ENCODE results near the gene PAK2.
"Not testable (repeated sequence)": the region's sequence is repeated elsewhere in the genome, so short reads cannot be mapped to it uniquely, and the experiment has no call there.

The PAK2 gene

DNA sequence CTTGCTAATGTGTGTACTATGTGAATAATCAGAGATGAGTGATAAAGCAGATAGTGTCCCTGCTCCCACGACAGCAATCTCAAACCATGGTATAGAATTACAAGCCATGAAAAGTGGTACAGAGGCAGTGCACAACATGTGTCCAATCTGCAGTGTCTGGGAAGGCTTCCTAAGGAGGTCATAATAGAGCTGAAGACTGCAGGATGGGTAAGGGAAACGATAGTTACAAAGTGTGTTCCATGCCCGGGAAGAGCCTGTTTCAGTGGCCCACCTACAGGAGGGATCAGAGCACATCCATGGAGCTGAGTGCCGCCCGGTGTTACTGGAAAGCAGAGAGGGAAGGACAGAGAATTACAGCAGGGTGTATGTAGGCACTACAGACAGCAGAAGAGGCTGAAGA is 48.9 kb downstream of the PAK2 start:
- no peak for DNase-seq

- peak in 1 of 2 experiments; percentile 31 for DNase-seq
These were observed 50.3 kb downstream of the PAK2 start for GRCh38 chr3:196789885-196790359.

DNA sequence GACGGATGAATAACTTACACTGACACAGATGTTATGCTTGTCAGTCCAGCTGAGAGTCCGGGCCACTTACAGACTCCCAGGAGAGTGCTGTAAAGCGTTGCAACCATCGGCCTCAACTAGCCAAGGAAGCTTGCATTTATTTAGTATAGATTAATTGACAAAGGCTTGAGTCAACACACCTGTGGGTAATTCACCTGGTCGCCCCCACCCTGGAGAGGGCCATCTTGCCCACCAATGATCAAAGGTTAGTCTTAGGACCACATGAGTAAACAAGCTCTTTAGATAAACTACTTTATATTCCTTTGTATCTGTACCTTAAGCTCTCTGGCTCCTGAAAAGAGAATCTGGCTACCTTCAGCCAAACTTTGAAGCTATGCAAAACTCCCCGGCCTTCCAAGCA is 51.0 kb downstream of the PAK2 start:
- no peak for DNase-seq

DNA sequence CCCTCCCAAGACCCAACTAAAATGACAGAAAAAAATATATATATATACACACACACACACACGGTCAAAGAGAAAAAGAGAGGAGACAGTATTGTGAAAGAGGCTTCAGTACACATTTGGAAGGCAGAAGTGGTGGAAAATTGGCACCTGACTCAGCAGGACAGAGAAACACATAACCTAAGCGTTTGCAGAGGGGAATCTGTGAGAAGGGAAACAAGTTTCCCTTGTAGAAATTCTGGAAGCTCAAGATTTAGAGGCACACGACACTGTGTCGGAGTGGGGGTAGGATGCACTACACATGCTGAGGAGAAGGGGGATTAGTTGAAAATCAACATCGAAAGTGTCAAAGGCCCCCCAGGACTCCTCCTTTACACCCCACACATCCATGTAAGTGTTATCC is 53.1 kb downstream of the PAK2 start:
- DNase-seq = peak; percentile 28 to 66

GRCh38 chr3:196793246-196793645 is 53.6 kb downstream of the PAK2 start:
- DNase-seq = peak; percentile 75 to 97

DNA sequence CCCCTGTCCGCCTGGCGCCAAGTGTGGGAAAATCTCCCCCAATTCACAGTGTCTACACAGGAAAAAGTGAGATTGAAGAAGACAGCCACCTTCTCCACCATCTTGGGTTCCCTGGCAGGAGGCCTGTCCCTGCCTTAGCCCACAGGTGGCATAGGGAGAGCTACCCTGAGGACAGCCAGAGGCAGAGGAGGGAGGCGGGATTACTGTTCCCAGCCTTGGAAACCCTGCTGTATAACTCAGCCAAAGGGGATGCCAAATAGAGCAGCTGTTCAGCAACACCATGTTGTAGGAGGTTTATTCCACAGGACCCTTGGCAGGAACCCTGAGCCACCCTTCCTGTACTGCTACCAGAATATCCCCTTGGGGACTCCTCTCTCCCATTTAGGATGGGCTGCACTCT is 54.8 kb downstream of the PAK2 start:
- no peak for DNase-seq

GRCh38 chr3:196796317-196796716 is 56.7 kb downstream of the PAK2 start:
- no peak for DNase-seq

DNA sequence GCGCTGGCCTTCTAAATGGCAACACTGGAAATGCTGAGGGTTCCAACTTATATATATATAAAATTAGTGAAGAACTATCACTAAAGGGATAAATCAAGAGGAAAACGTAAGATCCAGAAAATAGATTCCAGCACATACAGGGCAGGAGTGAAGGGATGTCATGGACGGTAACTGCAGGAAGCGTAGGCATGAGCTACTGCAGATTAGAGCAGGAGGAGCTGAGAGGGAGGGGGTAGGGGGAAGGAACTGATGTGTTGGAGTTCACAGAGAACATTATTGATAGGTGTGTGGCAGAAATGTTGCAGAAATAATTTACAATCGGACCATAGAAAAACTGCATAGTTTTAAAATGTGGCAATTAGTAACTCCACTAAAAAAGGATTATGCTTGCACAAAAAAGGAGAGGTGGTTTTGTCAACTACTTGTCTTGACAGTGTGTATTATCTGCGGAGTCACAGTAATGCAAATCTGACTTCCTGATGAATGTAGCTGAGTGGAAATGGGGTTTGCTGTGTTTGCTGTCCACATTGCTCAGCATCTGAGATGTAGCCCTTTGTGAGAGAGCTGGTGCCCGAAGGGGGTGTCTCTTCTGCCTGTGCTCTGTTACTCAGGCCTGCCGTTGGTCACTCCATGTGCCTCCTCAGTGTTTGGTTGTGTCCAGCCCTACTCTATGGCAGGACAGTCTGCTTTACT is 61.2 kb downstream of the PAK2 start:
- DNase-seq = no peak

- no peak for DNase-seq
These were observed 64.3 kb downstream of the PAK2 start for GRCh38 chr3:196803891-196804468.

- no peak for DNase-seq
These were observed 65.1 kb downstream of the PAK2 start for GRCh38 chr3:196804773-196805172.

DNA sequence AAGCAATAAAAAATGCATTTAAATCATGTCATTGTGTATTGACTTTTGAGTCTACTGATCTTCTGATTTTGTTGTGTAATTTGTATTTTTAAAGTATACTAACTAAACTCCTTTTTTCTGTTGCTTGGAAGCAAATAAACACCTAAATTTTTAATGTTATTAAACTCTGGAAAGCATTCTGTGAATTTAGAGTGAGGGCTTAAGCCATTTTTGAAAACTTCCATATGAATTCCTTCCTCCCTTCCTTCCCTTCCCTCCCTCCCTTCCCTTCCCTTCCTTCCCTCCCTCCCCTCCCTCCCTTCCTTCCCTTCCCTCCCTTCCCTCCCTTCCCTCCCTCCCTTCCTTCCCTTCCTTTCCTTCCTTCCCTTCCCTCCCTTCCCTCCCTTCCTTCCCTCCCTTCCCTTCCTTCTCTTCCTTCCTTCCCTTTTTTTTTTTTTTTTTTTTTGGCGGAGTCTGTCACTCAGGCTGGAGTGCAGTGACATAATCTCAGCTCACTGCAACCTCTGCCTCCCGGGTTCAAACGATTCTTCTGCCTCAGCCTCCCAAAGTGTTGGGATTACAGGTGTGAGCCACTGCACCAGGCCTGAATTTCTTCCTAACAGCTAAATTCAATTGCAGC is 71.4 kb downstream of the PAK2 start:
- DNase-seq = no peak

- DNase-seq = no peak
These were observed 73.2 kb downstream of the PAK2 start for GRCh38 chr3:196812853-196813252.

- DNase-seq = no peak
These were observed 74.2 kb downstream of the PAK2 start for GRCh38 chr3:196813903-196814302.

DNA sequence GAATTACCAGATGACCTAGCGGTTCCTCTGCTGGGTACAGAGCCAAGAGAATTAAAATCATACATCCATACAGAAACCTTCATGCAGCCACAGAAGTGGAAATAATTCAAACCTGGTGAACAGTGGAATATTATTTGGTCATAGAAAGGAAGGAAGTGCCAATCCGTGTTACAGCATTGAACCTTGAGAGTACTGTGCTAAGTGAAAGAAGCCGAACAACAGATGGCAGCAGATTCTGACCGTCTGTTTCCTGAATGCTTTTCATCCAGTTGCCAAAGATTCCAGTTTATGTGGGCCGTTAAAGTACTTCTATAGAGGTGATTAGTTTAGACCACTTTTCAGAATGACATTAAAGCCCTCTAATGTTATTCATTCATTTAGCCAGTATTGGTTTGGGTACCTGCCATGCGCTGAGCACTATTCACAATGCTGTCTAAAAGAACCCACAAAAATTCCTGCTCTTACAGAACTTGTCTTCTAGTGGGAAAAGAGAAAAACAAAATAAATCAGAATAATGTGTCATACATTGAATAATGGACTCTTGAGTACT is 82.2 kb downstream of the PAK2 start:
- no peak for DNase-seq

- DNase-seq = not testable (repeated sequence)
These were observed 90.0 kb downstream of the PAK2 start for GRCh38 chr3:196829651-196830050.

- no peak for DNase-seq
These were observed 95.4 kb downstream of the PAK2 start for GRCh38 chr3:196835086-196835485.

GRCh38 chr3:196836626-196837025 is 97.0 kb downstream of the PAK2 start:
- DNase-seq = not testable (repeated sequence)

DNA sequence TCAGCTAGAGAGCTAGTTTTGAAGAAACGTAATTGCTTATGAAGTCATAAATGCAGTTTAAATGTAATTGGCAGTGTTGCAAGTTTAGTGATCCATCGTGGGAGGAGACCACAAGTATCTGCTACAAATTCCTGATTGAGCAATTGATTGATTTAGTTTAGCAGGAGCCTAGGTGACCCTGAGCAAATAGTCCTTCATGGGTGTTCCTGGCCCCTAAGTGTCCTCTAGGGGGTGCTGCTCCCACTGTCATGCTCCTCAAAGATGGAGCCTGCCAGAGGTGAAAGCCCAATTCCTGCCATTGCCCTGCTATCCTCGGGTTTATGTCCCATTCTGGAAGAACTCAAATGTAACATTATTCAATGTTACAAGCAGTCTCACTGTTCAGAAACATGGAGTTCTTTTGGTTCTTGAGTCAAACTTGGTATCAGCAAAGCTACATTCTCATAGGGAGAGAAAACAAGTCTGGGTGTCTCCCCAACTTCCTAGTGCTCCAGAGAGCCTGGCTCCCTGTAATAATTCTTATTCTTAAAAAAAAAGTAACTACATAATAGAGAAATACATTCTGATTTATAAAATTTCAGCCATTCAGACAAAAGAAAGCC is 98.3 kb downstream of the PAK2 start:
- peak in 1 of 2 experiments; percentile 45 for DNase-seq

DNA sequence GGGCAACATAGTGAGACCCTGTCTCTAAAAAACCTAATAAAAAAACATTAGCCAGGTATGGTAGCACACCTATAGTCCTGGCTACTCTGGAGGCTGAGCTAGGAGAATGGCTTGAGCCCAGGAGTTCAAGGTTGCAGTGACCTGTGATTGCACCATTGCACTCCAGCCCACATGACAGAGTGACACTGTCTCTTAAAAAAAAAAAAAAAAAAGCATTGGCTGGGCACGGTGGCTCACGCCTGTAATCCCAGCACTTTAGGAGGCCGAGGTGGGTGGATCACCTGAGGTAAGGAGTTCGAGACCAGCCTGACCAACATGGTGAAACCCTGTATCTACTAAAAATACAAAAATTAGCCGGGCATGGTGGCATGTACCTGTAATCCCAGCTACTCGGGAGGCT is 99.7 kb downstream of the PAK2 start:
- not testable (repeated sequence) for DNase-seq

- no peak for DNase-seq
These were observed 103.1 kb downstream of the PAK2 start for GRCh38 chr3:196842567-196843434.

- no peak for DNase-seq
These were observed 103.9 kb downstream of the PAK2 start for GRCh38 chr3:196843435-196844110.

Measured in SW 1271 (cell line).